NCI-H524 (cell line): ENCODE results near the gene NR0B1.
A peak's percentile ranks its signal among the peaks of the same experiment; 100 is the strongest.

Experiments used
- DNase-seq, 2 experiments: peaks; one replicate each; lab custom pipeline; 2025; lab: John Stamatoyannopoulos, UW

Gene NR0B1

GRCh38 chrX:30270639-30271038, 38.6 kb downstream of the NR0B1 start:
- no peak for DNase-seq

GRCh38 chrX:30262763-30263162, 46.4 kb downstream of the NR0B1 start:
- no peak for DNase-seq

- DNase-seq: no peak
Observed at GRCh38 chrX:30261012-30261411, 48.2 kb downstream of the NR0B1 start.

- DNase-seq: peak in 1 of 2 experiments; percentile 67
Observed at GRCh38 chrX:30259927-30260326, 49.3 kb downstream of the NR0B1 start.
